GM12891 (cell line): ENCODE measurements around the gene KCNIP1.

ENCODE experiments used
- DNase-seq: peaks from one replicate; pipeline ENCODE4 v3.0.0; 2011; ENCODE audit warnings: low spot score; ENCODE audit not compliant: insufficient read length
- FAIRE-seq: peaks from 2 replicates; lab custom pipeline; 2011; peaks lifted over from hg19 to GRCh38; lab: Jason Lieb, UNC
- PAX5 ChIP-seq: IDR thresholded peaks from 2 replicates; pipeline ENCODE4 v1.6.1; 2011; ENCODE audit warnings: low read length, moderate library complexity, mild to moderate bottlenecking; ENCODE audit not compliant: insufficient read depth, severe bottlenecking
- POLR2A ChIP-seq: IDR thresholded peaks from 2 replicates; pipeline ENCODE4 v1.6.1; 2011; ENCODE audit warnings: low read depth, low read length, control low read depth
- POLR2AphosphoS5 ChIP-seq: IDR thresholded peaks from 2 replicates; pipeline ENCODE4 v1.6.1; 2011; ENCODE audit warnings: low read depth, low read length, control low read depth
- POU2F2 ChIP-seq: IDR thresholded peaks from 2 replicates; pipeline ENCODE4 v1.6.1; 2011; ENCODE audit warnings: low read depth, mild to moderate bottlenecking, control low read depth, low read length, moderate library complexity
- SPI1 ChIP-seq: IDR thresholded peaks from 2 replicates; pipeline ENCODE4 v1.6.1; 2011; ENCODE audit warnings: low read depth, low read length, control low read depth
- TAF1 ChIP-seq: IDR thresholded peaks from 2 replicates; pipeline ENCODE4 v1.6.1; 2011; ENCODE audit warnings: low read depth, low read length, control low read depth

Gene KCNIP1

DNA sequence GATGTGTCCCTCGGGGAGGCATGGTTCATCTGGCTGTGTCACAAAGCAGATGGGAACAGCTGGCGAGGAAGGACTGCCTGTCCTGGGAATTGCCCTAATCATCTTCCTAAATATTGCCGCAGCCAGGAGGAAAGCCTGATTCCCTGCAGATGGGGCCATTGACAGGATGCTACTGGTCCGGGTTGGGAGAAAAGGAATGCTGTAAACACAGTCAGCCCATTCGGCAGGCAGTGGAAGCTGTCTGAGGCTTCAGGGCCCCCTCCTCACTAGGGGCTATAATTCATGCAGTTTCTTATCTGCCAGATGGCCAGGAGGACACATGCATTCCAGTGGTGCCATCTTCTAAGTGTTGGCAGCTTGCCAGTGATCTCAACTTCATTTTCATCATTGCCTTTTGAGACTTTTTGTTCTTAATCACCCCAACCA is 110.3 kb downstream of the KCNIP1 start:
- no peak for DNase-seq
- no peak for FAIRE-seq
- no peak for TF ChIP-seq POLR2A
- TF ChIP-seq PAX5, result no peak
- TF ChIP-seq POLR2AphosphoS5, result no peak
- TF ChIP-seq TAF1, result no peak

- DNase-seq (no peak), FAIRE-seq (no peak)
- TF ChIP-seq POLR2A, result no peak
- no peak for TF ChIP-seq TAF1
- TF ChIP-seq SPI1, result no peak
- TF ChIP-seq PAX5, result no peak
- no peak for TF ChIP-seq POU2F2
- TF ChIP-seq POLR2AphosphoS5, result no peak
Observed at GRCh38 chr5:170614720-170615119, 110.9 kb downstream of the KCNIP1 start.

- no peak for TF ChIP-seq POLR2AphosphoS5
- TF ChIP-seq POLR2A, result no peak
- TF ChIP-seq SPI1, result no peak
- no peak for TF ChIP-seq PAX5
- TF ChIP-seq POU2F2, result no peak
- no peak for TF ChIP-seq TAF1
- FAIRE-seq, result no peak
- DNase-seq, result no peak
Observed at GRCh38 chr5:170617533-170618490, 114.0 kb downstream of the KCNIP1 start.

DNA sequence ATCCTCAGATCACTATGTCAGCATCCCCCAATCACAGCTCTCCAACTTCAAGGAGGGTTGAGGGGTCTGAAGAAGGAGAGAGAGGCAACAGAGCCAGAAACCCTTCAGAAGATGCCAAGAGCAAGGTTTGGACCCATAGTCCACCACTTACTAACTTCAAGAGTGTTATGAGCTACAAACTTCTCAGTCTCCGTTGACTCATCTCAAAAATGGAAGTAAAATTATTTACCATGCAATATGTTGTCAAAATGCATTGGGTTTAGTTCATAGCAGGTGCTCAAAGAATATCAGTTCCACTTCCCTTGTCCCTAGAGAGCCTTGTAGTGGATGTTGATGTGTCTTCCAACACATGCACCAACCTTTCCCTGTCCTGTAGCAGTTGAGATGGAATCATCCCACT is 116.0 kb downstream of the KCNIP1 start:
- no peak for FAIRE-seq
- no peak for DNase-seq

DNA sequence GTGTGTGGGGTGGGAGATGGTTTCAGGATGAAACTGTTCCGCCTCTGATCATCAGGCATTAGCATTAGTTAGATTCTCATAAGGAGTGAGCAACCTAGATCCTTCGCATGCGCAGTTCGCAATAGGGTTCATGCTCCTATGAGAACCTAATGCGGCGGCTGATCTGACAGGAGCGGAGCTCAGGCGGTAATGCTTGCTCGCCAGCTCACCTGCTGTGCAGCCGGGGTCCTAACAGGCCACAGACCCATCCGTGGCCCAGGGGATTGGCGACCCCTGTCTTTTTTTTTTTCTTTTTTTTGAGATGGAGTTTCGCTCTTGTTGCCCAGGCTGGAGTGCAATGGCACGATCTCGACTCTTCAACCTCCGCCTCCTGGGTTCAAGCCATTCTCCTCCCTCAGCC is 119.1 kb downstream of the KCNIP1 start:
- no peak for TF ChIP-seq POLR2AphosphoS5
- no peak for TF ChIP-seq POLR2A
- TF ChIP-seq SPI1, result no peak
- TF ChIP-seq TAF1, result no peak
- TF ChIP-seq POU2F2, result no peak
- no peak for FAIRE-seq

More for the DNA sequence above, 116.0 kb downstream of the KCNIP1 start:
- peak; percentile 33; the same call in 1 of the 2 replicates for TF ChIP-seq SPI1
- no peak for TF ChIP-seq PAX5

DNA sequence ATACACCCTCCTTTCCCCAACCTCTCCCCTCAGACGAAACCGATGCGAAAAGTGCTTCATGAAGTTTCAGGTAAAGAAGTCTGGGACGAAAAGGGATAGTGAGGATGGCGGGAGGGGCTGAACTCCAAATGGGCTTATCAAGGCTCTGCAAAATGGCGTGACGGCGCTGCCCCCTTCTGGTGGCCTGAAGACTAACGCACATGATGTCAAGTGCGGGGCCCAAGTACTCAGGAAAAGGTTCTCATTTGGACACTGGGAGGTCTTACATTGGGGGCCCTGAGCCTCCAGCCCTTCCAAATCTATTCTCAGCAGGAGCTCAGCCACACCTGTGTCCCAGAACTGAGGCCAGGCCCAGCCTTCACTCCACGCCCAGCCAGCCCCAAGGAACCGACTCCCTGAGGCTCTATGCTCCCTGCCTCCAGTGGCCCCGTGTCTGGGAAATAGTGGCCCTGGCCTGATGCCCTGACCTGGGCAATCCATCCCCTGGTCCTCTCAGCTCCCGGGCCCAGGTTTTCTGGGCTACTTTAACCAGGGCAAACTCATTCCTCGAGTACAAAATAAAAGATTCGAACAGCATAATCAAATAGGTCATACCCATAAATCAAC is 119.9 kb downstream of the KCNIP1 start:
- DNase-seq (no peak), FAIRE-seq (no peak)
- no peak for TF ChIP-seq POLR2A
- TF ChIP-seq SPI1, result no peak
- no peak for TF ChIP-seq POLR2AphosphoS5
- TF ChIP-seq PAX5, result no peak
- no peak for TF ChIP-seq TAF1
- no peak for TF ChIP-seq POU2F2

More for the DNA sequence above, 119.1 kb downstream of the KCNIP1 start:
- no peak for DNase-seq

- DNase-seq (no peak), FAIRE-seq (no peak)
- TF ChIP-seq POLR2A, result no peak
- no peak for TF ChIP-seq TAF1
- TF ChIP-seq POLR2AphosphoS5, result no peak
- no peak for TF ChIP-seq PAX5
- no peak for TF ChIP-seq SPI1
- TF ChIP-seq POU2F2, result no peak
Observed at GRCh38 chr5:170625221-170626165, 121.7 kb downstream of the KCNIP1 start.

DNA sequence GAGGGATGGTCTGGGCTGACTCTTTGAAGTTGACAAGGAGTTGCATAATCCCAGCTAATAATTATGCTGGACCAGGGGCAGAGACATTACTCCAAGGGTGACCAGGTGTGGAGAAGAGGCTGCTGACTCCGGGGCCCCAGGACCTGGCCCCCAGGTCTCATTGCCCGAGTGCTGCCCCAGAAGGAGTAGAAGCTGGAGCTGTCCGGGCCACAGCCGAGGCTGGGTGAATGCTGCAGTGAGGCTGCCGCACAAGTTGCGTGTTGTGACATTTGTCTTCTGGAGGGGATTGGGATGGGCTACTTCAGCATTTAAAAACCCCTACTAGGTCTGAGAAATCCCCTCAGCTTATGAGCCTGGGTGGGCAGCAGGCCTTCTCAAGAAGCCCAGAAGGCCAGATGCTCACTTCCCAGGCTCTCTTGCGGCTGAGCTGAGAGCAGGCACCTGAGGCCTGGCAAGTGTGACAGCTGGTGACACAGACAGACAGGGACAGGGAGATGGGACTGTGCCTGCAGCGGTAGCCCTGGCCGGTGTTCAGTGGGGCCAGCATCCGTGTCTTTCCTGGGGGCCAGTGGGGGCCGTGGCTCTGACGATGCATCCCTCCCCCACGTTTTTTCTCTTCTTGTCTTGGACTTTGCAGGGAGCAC is 122.8 kb downstream of the KCNIP1 start:
- no peak for DNase-seq
- FAIRE-seq, result no peak
- TF ChIP-seq TAF1, result no peak
- TF ChIP-seq POU2F2, result no peak
- no peak for TF ChIP-seq PAX5
- TF ChIP-seq POLR2AphosphoS5, result no peak

GRCh38 chr5:170627271-170627670 is 123.5 kb downstream of the KCNIP1 start:
- DNase-seq, result no peak
- FAIRE-seq, result no peak
- TF ChIP-seq SPI1 (no peak), POU2F2 (no peak), POLR2A (no peak), TAF1 (no peak), POLR2AphosphoS5 (no peak), PAX5 (no peak)
